ENCODE data around the gene CEL.

Gene CEL

DNA sequence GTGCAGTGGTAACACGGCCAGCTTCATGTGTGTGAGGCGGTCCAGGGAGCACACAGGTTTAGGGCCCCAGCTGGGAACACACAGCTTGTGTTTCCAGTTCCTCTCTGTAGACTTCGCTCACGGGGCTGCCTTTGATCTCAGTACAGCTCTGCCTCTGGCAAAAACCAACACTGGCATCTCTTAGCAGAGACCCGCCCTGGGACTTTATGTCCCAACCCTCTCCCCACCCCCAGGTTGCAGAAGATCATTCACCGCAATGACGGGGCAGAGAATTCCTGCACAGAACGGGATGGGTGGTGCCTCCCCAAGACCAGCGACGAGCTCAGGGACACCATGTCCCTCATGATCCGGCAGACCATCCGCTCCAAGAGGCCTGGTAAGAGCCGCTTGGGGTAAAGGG lies 5.2 kb upstream of the CEL start:
- TF ChIP-seq, protein P1, sequence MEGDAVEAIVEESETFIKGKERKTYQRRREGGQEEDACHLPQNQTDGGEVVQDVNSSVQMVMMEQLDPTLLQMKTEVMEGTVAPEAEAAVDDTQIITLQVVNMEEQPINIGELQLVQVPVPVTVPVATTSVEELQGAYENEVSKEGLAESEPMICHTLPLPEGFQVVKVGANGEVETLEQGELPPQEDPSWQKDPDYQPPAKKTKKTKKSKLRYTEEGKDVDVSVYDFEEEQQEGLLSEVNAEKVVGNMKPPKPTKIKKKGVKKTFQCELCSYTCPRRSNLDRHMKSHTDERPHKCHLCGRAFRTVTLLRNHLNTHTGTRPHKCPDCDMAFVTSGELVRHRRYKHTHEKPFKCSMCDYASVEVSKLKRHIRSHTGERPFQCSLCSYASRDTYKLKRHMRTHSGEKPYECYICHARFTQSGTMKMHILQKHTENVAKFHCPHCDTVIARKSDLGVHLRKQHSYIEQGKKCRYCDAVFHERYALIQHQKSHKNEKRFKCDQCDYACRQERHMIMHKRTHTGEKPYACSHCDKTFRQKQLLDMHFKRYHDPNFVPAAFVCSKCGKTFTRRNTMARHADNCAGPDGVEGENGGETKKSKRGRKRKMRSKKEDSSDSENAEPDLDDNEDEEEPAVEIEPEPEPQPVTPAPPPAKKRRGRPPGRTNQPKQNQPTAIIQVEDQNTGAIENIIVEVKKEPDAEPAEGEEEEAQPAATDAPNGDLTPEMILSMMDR (IDR thresholded peaks at IDR 0.05; ENCODE audit: low read depth, low read length) = no peak
- no peak overlapping the region for H3K4me3 ChIP-seq (ENCODE audit: low read depth, low read length)
- in situ Hi-C loops (cut with HindIII; ENCODE audit: low sequenced_read_pairs) = no loop called here
- DNase-seq (ENCODE audit: low read depth, low spot score) = no peak

DNA sequence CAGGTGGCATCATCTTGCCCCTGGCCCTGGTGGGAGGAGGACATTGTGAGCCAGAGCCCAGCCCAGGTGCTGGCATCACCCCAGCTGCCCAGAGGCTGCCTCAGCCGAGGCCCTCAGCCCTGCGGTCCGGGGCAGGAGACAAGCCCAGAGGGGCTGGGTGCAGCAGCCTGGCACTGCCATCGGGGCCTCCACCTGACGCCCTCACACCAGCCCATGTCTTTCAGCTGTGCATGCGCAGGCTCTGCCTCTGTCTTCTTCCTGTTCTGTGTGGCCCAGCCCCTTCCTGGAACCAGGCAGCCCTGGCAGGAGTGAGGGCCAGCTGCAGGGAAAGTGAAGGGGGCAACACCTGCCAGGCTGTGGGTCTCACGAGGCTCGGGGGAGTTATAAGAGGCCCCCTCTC lies 4.8 kb upstream of the CEL start:
- DNase-seq (ENCODE audit: low read depth, low spot score) = no peak
- TF ChIP-seq, protein P1 (IDR thresholded peaks at IDR 0.05; ENCODE audit: low read depth, low read length) = no peak
- no peak overlapping the region for H3K4me3 ChIP-seq (ENCODE audit: low read depth, low read length)
- in situ Hi-C loops (cut with HindIII; ENCODE audit: low sequenced_read_pairs) = no loop called here

DNA sequence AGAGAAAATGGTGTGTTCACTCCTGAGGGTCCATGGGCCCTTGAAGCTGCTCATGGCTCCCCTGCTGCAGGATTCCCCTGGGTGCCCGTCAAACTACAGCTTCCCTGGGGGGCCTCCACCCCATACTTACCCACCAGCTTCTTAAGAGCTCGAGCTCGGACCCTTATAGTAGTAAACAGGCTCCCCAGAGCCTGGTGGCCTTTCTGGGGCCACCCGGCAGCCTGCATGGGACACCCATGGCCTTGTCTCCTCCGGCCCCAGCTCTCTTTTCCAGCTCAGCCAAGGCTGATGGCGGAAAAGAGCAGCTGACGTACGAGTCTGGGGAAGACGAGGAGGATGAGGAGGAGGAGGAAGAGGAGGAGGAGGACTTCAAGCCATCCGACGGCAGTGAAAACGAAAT lies 4.2 kb upstream of the CEL start:
- DNase-seq (ENCODE audit: low read depth, low spot score) = no peak
- no peak overlapping the region for H3K4me3 ChIP-seq (ENCODE audit: low read depth, low read length)
- TF ChIP-seq, protein P1 (IDR thresholded peaks at IDR 0.05; ENCODE audit: low read depth, low read length) = no peak
- in situ Hi-C loops (cut with HindIII; ENCODE audit: low sequenced_read_pairs) = no loop called here

DNA sequence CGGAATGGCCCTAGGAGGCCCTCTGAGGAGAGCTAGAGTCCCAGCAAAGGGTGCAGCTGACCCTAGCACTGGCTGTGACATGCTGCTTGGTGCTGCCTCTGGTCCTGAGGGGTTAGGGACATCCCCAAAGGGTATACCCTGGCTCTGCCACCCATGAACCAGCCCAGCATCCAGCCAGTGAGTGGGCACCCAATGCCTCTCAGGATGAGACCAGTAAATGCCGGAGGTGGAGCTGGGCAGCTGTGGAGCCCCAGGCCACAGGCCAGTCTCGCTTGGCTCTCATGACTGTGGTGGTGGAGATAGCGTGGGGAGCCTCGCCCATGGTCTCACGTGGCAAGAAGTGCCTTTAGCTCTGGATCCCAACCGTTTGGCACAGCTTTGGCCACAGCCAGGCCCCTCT lies 3.7 kb upstream of the CEL start:
- DNase-seq (ENCODE audit: low read depth, low spot score) = no peak
- in situ Hi-C loops (cut with HindIII; ENCODE audit: low sequenced_read_pairs) = no loop called here
- H3K4me3 ChIP-seq (ENCODE audit: low read depth, low read length) = no peak overlapping the region
- TF ChIP-seq, protein P1 (IDR thresholded peaks at IDR 0.05; ENCODE audit: low read depth, low read length) = no peak

DNA sequence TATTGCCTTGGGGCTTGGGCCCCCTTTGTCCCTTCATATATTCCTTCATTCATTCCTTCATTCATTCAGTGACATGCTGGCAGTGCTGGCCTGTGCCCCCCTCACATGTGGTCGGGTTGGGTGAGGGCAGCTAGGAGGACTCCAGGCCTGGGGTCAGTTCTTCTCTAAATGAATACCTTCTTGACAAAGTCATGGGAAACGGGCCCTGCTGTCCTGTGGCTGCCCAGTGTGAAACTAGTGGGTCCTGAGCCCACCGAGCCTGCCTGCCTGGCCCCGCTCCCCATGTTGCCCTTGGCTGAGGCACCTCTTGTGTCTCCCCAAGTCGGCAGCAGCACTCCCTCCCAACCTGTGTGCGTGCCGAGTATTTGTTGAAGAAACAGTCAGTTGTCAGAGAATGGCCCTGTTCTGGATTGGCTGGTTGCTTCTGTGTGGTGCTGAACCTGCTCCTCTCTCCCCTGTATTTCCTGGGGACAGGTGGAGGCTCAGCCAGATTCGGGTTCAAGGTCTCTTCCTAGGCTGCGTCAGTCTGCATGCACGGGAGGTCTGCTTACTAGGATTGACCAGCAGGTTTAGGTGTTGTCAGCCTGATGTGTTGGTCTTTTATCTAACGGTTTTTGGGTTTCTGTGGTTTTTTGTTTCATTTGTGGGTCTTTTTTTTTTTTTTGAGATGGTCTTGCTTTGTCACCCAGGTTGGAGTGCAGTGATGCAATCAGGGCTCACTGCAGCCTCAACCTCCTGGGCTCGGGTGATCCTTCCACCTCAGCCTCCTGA lies 3.0 kb upstream of the CEL start:
- no peak for DNase-seq (ENCODE audit: low read depth, low spot score)
- H3K4me3 ChIP-seq (ENCODE audit: low read depth, low read length) = no peak overlapping the region
- in situ Hi-C loops (cut with HindIII; ENCODE audit: low sequenced_read_pairs) = no loop called here
- TF ChIP-seq, protein P1 (IDR thresholded peaks at IDR 0.05; ENCODE audit: low read depth, low read length) = no peak

DNA sequence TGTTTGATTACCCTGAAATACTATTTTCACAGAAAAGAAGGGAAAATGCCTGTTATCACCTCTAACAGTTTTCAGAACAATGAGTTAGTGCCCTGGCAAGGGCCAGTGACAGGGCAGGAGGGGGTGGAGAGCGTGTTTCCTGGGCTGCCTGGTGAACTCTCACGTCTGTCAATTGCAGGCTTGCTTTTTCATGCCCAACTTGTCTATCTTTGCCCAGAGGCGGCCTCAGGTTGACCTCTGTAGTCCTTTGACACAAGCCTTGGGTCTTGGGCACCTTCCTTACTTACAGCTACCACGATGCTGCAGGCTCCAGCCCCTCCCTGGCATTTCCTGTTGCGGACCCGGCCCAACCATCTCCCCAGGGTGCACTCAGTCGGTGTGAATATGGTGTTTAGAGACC lies 2.2 kb upstream of the CEL start:
- no peak for DNase-seq (ENCODE audit: low read depth, low spot score)
- in situ Hi-C loops (cut with HindIII; ENCODE audit: low sequenced_read_pairs) = no loop called here
- TF ChIP-seq, protein P1 (IDR thresholded peaks at IDR 0.05; ENCODE audit: low read depth, low read length) = no peak
- H3K4me3 ChIP-seq (ENCODE audit: low read depth, low read length) = no peak overlapping the region
